DMS 273 (cell line): ENCODE data around the gene IFNA10.
"Not testable (repeated sequence)": the region's sequence is repeated elsewhere in the genome, so short reads cannot be mapped to it uniquely, and the experiment has no call there.

Source experiments
- DNase-seq: peaks from one replicate; lab custom pipeline; 2025; ENCODE audit not compliant: unreplicated experiment; lab: John Stamatoyannopoulos, UW

IFNA10 gene

GRCh38 chr9:21207043-21207442, at the start of gene IFNA10:
TSS of gene IFNA10 (minus strand) at chr9:21207143. CDS start at chr9:21207097, 46 bp downstream.
- not testable (repeated sequence) for DNase-seq

GRCh38 chr9:21255538-21256212, 48.7 kb upstream of the IFNA10 start:
- peak; percentile 8 for DNase-seq

GRCh38 chr9:21252721-21253547, 46.0 kb upstream of the IFNA10 start:
- peak; percentile 54 for DNase-seq

- no peak for DNase-seq
Measured at GRCh38 chr9:21251638-21252037, 44.7 kb upstream of the IFNA10 start.

- DNase-seq, result no peak
Measured at GRCh38 chr9:21251190-21251589, 44.2 kb upstream of the IFNA10 start.

GRCh38 chr9:21244836-21245235, 37.9 kb upstream of the IFNA10 start:
- no peak for DNase-seq

- no peak for DNase-seq
Measured at GRCh38 chr9:21239911-21240310, 33.0 kb upstream of the IFNA10 start, which contains the start of gene IFNA14. TSS of gene IFNA14 (minus strand) at chr9:21240005. CDS start at chr9:21239935, 70 bp downstream.

GRCh38 chr9:21236360-21236714, 29.4 kb upstream of the IFNA10 start:
- not testable (repeated sequence) for DNase-seq

GRCh38 chr9:21235468-21236359, 28.8 kb upstream of the IFNA10 start:
- DNase-seq, result peak; percentile 62

- no peak for DNase-seq
Measured at GRCh38 chr9:21234153-21234687, 27.3 kb upstream of the IFNA10 start.

GRCh38 chr9:21233258-21233657, 26.3 kb upstream of the IFNA10 start:
- no peak for DNase-seq

GRCh38 chr9:21228122-21228521, 21.2 kb upstream of the IFNA10 start, which contains the start of gene IFNA17:
TSS of gene IFNA17 (minus strand) at chr9:21228222. CDS start at chr9:21228173, 49 bp downstream.
- no peak for DNase-seq

- DNase-seq, result not testable (repeated sequence)
Measured at GRCh38 chr9:21217211-21217610, 10.3 kb upstream of the IFNA10 start, which contains the start of gene IFNA16. TSS of gene IFNA16 (minus strand) at chr9:21217311. CDS start at chr9:21217305, 6 bp downstream.

GRCh38 chr9:21213411-21214326, 6.7 kb upstream of the IFNA10 start:
- DNase-seq, result peak; percentile 31

- not testable (repeated sequence) for DNase-seq
Measured at GRCh38 chr9:21212160-21212559, 5.2 kb upstream of the IFNA10 start.

- DNase-seq, result not testable (repeated sequence)
Measured at GRCh38 chr9:21210782-21211181, 3.8 kb upstream of the IFNA10 start.

- DNase-seq, result no peak
Measured at GRCh38 chr9:21210311-21210710, 3.4 kb upstream of the IFNA10 start.

GRCh38 chr9:21205204-21205603, 1.7 kb downstream of the IFNA10 start:
- no peak for DNase-seq

- not testable (repeated sequence) for DNase-seq
Measured at GRCh38 chr9:21202105-21202504, 4.8 kb downstream of the IFNA10 start, which contains the start of gene IFNA7. TSS of gene IFNA7 (minus strand) at chr9:21202205. CDS start at chr9:21202165, 40 bp downstream.
